K562 (cell line): ENCODE data around the gene LMCD1.

Source experiments
- BDP1 ChIP-seq: IDR thresholded peaks from 3 replicates; pipeline ENCODE4 v1.6.1; 2011; ENCODE audit not compliant: insufficient read length, insufficient read depth
- CTCF ChIP-seq, 3 experiments: IDR thresholded peaks in 2 of 3; conservative IDR thresholded peaks in 1 of 3; 2 replicates each; pipeline ENCODE4 v1.5.1; 2011 to 2012; ENCODE audit warnings: low read length in 3 of 3, mild to moderate bottlenecking in 3 of 3, control low read depth in 2 of 3, improper control_type of control experiment in 1 of 3, inconsistent platforms in 1 of 3, low read depth in 1 of 3, mixed read lengths in 1 of 3, moderate library complexity in 1 of 3; ENCODE audit not compliant: insufficient read depth in 2 of 3
- IRF9 ChIP-seq: fragments of 450-650 bp; IDR thresholded peaks from 2 replicates; pipeline ENCODE4 v1.6.1; 2016; ENCODE audit warnings: missing biosample characterization, missing genetic modification characterization
- POLR2A ChIP-seq: fragments of 450-650 bp; conservative IDR thresholded peaks from 2 replicates; pipeline ENCODE4 v1.6.1; 2016
- SMAD4 ChIP-seq: fragments of 250-450 bp; sonication (Bioruptor Pico); conservative IDR thresholded peaks from 2 replicates; pipeline ENCODE4 v1.8.0; 2021; ENCODE audit warnings: inconsistent platforms, mild to moderate bottlenecking, moderate library complexity
- SMARCA5 ChIP-seq: fragments of 450-650 bp; IDR thresholded peaks from 2 replicates; pipeline ENCODE4 v1.6.1; 2016
- TRIM24 ChIP-seq, 2 experiments: fragments of 450-650 bp; IDR thresholded peaks; 2 replicates each; pipeline ENCODE4 v1.6.1; 2016
- U2AF1 ChIP-seq: fragments of 200-400 bp; formaldehyde crosslinking; optimal IDR thresholded peaks from 2 replicates; pipeline ENCODE3; 2017; ENCODE audit warnings: mild to moderate bottlenecking, low read depth, low read length, moderate library complexity
- XRCC5 ChIP-seq: fragments of 200-400 bp; formaldehyde crosslinking; IDR thresholded peaks from 2 replicates; pipeline ENCODE4 v1.6.1; 2017; ENCODE audit warnings: low read depth, mild to moderate bottlenecking, low read length
- ZC3H4 ChIP-seq: sonication (generic); formaldehyde crosslinking; IDR thresholded peaks from 2 replicates; pipeline ENCODE4 v1.9.0; 2021; ENCODE audit warnings: missing genetic modification reagents, borderline replicate concordance
- ZNF436 ChIP-seq: fragments of 250-450, 450-650 bp; sonication (Bioruptor Pico); formaldehyde crosslinking; IDR thresholded peaks from 2 replicates; pipeline ENCODE4 v1.7.0; 2020; ENCODE audit warnings: mild to moderate bottlenecking

- TF ChIP-seq POLR2A (no peak), CTCF (IDR thresholded peaks at IDR 0.05 in 2 of 3, conservative IDR thresholded peaks at IDR 0.05 in 1 of 3; ENCODE audit: insufficient read depth in 2 of 3, low read depth in 1 of 3, low read length in 3 of 3) (no peak), SMARCA5 (no peak), IRF9 (tag) (no peak), ZNF436 (CRISPR knock-in tag) (no peak), SMAD4 (CRISPR knock-in tag) (no peak), U2AF1 (no peak), TRIM24 (IDR thresholded peaks at IDR 0.05) (no peak), ZC3H4 (CRISPR knock-in tag) (no peak), XRCC5 (no peak), BDP1 (no peak)
Measured at GRCh38 chr3:8460815-8461456, 40.7 kb upstream of the LMCD1 start.
